Vagina (tissue), 2 donors: ENCODE data around the gene PHACTR2.
A peak's percentile ranks its signal among the peaks of the same experiment; 100 is the strongest.

Experiments
- POLR2A ChIP-seq, 2 donors: fragments of 450-650 bp; IDR thresholded peaks; one replicate each; pipeline ENCODE4 v1.6.1; 2017; ENCODE audit warnings: antibody characterized with exemption in 2 of 2, mild to moderate bottlenecking in 2 of 2, moderate library complexity in 2 of 2
- POLR2AphosphoS5 ChIP-seq, 2 donors: sonication (generic); formaldehyde crosslinking; IDR thresholded peaks; one replicate each; pipeline ENCODE4 v1.9.0; 2017; ENCODE audit warnings: antibody characterized with exemption in 2 of 2, mild to moderate bottlenecking in 2 of 2, low read depth in 1 of 2; ENCODE audit not compliant: insufficient read depth in 1 of 2
- TF ChIP-seq, protein P1 (sequence below), 3 experiments: fragments of 450-650 bp in 2 of 3; fragments of 200-600 bp in 1 of 3; sonication (generic) in 1 of 3; IDR thresholded peaks; one replicate each; pipeline ENCODE4 v1.5.1; 2017 to 2019; ENCODE audit warnings: antibody characterized with exemption in 3 of 3, mild to moderate bottlenecking in 2 of 3, moderate library complexity in 2 of 3

DNA sequence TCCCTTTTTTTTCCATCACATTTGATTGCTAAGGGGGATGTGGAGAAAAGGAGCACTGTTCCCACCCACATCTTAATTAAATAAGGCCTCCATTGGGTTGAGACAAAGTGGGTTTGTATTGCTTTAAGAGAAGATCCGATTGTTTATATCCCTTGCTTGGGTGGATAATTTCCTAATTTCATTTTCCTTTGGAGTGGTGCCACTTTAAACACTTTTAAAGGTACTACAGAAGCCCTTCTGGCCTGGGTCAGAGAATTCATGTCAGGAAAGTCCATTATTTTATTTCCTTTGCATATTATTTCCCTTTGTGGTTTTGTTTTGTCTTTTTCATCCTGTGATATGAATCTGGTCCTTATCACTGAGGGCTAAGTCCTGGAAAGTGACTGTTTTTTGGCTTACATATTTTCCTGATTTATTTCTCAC, 56.9 kb downstream of the PHACTR2 start:
- TF ChIP-seq, protein P1, sequence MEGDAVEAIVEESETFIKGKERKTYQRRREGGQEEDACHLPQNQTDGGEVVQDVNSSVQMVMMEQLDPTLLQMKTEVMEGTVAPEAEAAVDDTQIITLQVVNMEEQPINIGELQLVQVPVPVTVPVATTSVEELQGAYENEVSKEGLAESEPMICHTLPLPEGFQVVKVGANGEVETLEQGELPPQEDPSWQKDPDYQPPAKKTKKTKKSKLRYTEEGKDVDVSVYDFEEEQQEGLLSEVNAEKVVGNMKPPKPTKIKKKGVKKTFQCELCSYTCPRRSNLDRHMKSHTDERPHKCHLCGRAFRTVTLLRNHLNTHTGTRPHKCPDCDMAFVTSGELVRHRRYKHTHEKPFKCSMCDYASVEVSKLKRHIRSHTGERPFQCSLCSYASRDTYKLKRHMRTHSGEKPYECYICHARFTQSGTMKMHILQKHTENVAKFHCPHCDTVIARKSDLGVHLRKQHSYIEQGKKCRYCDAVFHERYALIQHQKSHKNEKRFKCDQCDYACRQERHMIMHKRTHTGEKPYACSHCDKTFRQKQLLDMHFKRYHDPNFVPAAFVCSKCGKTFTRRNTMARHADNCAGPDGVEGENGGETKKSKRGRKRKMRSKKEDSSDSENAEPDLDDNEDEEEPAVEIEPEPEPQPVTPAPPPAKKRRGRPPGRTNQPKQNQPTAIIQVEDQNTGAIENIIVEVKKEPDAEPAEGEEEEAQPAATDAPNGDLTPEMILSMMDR (IDR thresholded peaks at IDR 0.05) = no peak
- no peak for TF ChIP-seq POLR2A (IDR thresholded peaks at IDR 0.05)
- peak in 1 of 2 donors; percentile 77 for TF ChIP-seq POLR2AphosphoS5 (IDR thresholded peaks at IDR 0.05; ENCODE audit: insufficient read depth in 1 of 2, low read depth in 1 of 2)
